SU-DHL-6 (cell line): ENCODE data around the gene CKM.

Experiments
- EZH2phosphoT487 ChIP-seq: fragments of 200-600 bp; sonication (generic), shearing (Covaris generic); conservative IDR thresholded peaks from 2 replicates; pipeline ENCODE4 v1.6.1; 2018; ENCODE audit warnings: mild to moderate bottlenecking, antibody characterized with exemption, low read length, moderate library complexity, mixed read lengths
- TF ChIP-seq, protein P1 (sequence below): fragments of 200-600 bp; sonication (generic); IDR thresholded peaks from one replicate; pipeline ENCODE4 v1.5.1; 2017; ENCODE audit warnings: antibody characterized with exemption, mild to moderate bottlenecking, low read length, moderate library complexity; ENCODE audit not compliant: insufficient read depth, poor library complexity, severe bottlenecking

- TF ChIP-seq, protein P1, sequence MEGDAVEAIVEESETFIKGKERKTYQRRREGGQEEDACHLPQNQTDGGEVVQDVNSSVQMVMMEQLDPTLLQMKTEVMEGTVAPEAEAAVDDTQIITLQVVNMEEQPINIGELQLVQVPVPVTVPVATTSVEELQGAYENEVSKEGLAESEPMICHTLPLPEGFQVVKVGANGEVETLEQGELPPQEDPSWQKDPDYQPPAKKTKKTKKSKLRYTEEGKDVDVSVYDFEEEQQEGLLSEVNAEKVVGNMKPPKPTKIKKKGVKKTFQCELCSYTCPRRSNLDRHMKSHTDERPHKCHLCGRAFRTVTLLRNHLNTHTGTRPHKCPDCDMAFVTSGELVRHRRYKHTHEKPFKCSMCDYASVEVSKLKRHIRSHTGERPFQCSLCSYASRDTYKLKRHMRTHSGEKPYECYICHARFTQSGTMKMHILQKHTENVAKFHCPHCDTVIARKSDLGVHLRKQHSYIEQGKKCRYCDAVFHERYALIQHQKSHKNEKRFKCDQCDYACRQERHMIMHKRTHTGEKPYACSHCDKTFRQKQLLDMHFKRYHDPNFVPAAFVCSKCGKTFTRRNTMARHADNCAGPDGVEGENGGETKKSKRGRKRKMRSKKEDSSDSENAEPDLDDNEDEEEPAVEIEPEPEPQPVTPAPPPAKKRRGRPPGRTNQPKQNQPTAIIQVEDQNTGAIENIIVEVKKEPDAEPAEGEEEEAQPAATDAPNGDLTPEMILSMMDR = no peak
- no peak for TF ChIP-seq EZH2phosphoT487
Observed at GRCh38 chr19:45315304-45315703, 7.4 kb downstream of the CKM start.
